T47D (cell line): Measurements from ENCODE around the gene CYP2F1.
"Not testable (repeated sequence)": the region's sequence is repeated elsewhere in the genome, so short reads cannot be mapped to it uniquely, and the experiment has no call there.

ENCODE experiments used
- DNase-seq, 2 experiments: peaks; one replicate each; pipeline versions ENCODE4 v3.0.0 to v3.0.0-alpha.2; 2011 to 2012; ENCODE audit warnings: low read depth in 1 of 2, low spot score in 1 of 2
- JUND ChIP-seq: IDR thresholded peaks from 2 replicates; pipeline ENCODE4 v1.6.1; 2012; ENCODE audit warnings: low read depth
- in situ Hi-C: cut with HindIII; loops from 2 replicates; pipeline ENCODE4 v1.10.0; 2016; ENCODE audit warnings: low sequenced_read_pairs, low pct_unique_long_range_greater_than_20kb

Gene CYP2F1

GRCh38 chr19:41134616-41135015 lies 20.4 kb downstream of the CYP2F1 start:
- no peak for TF ChIP-seq JUND
- no peak for DNase-seq
- in situ Hi-C loops: no loop called here

GRCh38 chr19:41135390-41136384 lies 21.5 kb downstream of the CYP2F1 start:
- in situ Hi-C loops, DNase-seq: not testable (repeated sequence)

GRCh38 chr19:41136636-41137455 lies 22.6 kb downstream of the CYP2F1 start:
- TF ChIP-seq JUND: no peak
- DNase-seq: no peak

GRCh38 chr19:41144403-41144802 lies 30.2 kb downstream of the CYP2F1 start:
- in situ Hi-C loops: no loop called here
- peak in 1 of 2 experiments; percentile 91 for DNase-seq
- no peak for TF ChIP-seq JUND

More at GRCh38 chr19:41136636-41137455, 22.6 kb downstream of the CYP2F1 start:
- in situ Hi-C loops: no loop called here

GRCh38 chr19:41149831-41150230 lies 35.6 kb downstream of the CYP2F1 start:
- in situ Hi-C loops: no loop called here
- no peak for DNase-seq
- TF ChIP-seq JUND: no peak

GRCh38 chr19:41150986-41151385 lies 36.8 kb downstream of the CYP2F1 start:
- DNase-seq, in situ Hi-C loops: not testable (repeated sequence)

- DNase-seq: no peak
- no peak for TF ChIP-seq JUND
- in situ Hi-C loops: no loop called here
These were observed 39.8 kb downstream of the CYP2F1 start for GRCh38 chr19:41154060-41154459.

- in situ Hi-C loops: no loop called here
- DNase-seq: no peak
- TF ChIP-seq JUND: no peak
These were observed 42.0 kb downstream of the CYP2F1 start for GRCh38 chr19:41156207-41156606.

- no peak for TF ChIP-seq JUND
- in situ Hi-C loops: no loop called here
- DNase-seq: no peak
These were observed 45.6 kb downstream of the CYP2F1 start for GRCh38 chr19:41159881-41160280.

GRCh38 chr19:41161903-41162302 lies 47.7 kb downstream of the CYP2F1 start:
- no peak for TF ChIP-seq JUND
- in situ Hi-C loops: no loop called here
- DNase-seq: no peak

GRCh38 chr19:41166944-41167804 lies 52.9 kb downstream of the CYP2F1 start:
- no peak for TF ChIP-seq JUND
- in situ Hi-C loops: no loop called here
- no peak for DNase-seq

GRCh38 chr19:41172297-41173164 lies 58.3 kb downstream of the CYP2F1 start:
- DNase-seq: no peak
- in situ Hi-C loops: no loop called here
- TF ChIP-seq JUND: no peak
